ENCODE data around the gene ZNF398.
A peak's percentile ranks its signal among the peaks of the same experiment; 100 is the strongest.
"Not testable (repeated sequence)": the region's sequence is repeated elsewhere in the genome, so short reads cannot be mapped to it uniquely, and the experiment has no call there.

ZNF398 gene

GRCh38 chr7:149147072-149147751 lies at the start of gene ZNF398:
Gene ZNF398, plus strand, starts transcription at chr7:149147453. Its CDS starts 290 bp downstream, at chr7:149147743.
- DNase-seq = peak; percentile 76

- no peak for DNase-seq
These were observed 48.2 kb upstream of the ZNF398 start for GRCh38 chr7:149099058-149099457.

- DNase-seq = no peak
These were observed 46.4 kb upstream of the ZNF398 start for GRCh38 chr7:149100821-149101220.

GRCh38 chr7:149102666-149103065 lies 44.6 kb upstream of the ZNF398 start:
- DNase-seq = no peak

GRCh38 chr7:149103424-149103823 lies 43.8 kb upstream of the ZNF398 start:
- DNase-seq = no peak

- DNase-seq = no peak
These were observed 43.0 kb upstream of the ZNF398 start for GRCh38 chr7:149104214-149104613.

- DNase-seq = no peak
These were observed 42.5 kb upstream of the ZNF398 start for GRCh38 chr7:149104749-149105148.

- no peak for DNase-seq
These were observed 37.3 kb upstream of the ZNF398 start for GRCh38 chr7:149109969-149110368.

- DNase-seq = no peak
These were observed 21.9 kb upstream of the ZNF398 start for GRCh38 chr7:149125189-149125862.

GRCh38 chr7:149125863-149126661 lies 21.2 kb upstream of the ZNF398 start, which contains the start of gene ZNF425:
Gene ZNF425, minus strand, starts transcription at chr7:149126324. Its CDS starts 111 bp downstream, at chr7:149126213.
- peak; percentile 94 for DNase-seq

- DNase-seq = peak; percentile 53
These were observed 20.5 kb upstream of the ZNF398 start for GRCh38 chr7:149126662-149127266.

- no peak for DNase-seq
These were observed 16.6 kb upstream of the ZNF398 start for GRCh38 chr7:149130572-149131198.

GRCh38 chr7:149133028-149133710 lies 14.1 kb upstream of the ZNF398 start:
- DNase-seq = no peak

GRCh38 chr7:149136118-149136517 lies 11.1 kb upstream of the ZNF398 start:
- DNase-seq = no peak

GRCh38 chr7:149140831-149141230 lies 6.4 kb upstream of the ZNF398 start:
- no peak for DNase-seq

GRCh38 chr7:149141893-149142292 lies 5.4 kb upstream of the ZNF398 start:
- DNase-seq = no peak

- not testable (repeated sequence) for DNase-seq
These were observed 2.8 kb upstream of the ZNF398 start for GRCh38 chr7:149144436-149144922.

GRCh38 chr7:149145031-149145845 lies 2.0 kb upstream of the ZNF398 start:
- no peak for DNase-seq

- peak; percentile 55 for DNase-seq
These were observed 750 bp downstream of the ZNF398 start for GRCh38 chr7:149147752-149148653.

- DNase-seq = no peak
These were observed 3.7 kb downstream of the ZNF398 start for GRCh38 chr7:149150981-149151380.

All from activated gamma-delta T cell treated with Interleukin-2 at 50 U/mL for 16 hours (primary cell).